GM12801 (cell line): ENCODE data around the gene ACOT8.

Experiments
- CTCF ChIP-seq: IDR thresholded peaks from one replicate; pipeline ENCODE4 v1.5.1; 2011; ENCODE audit warnings: control low read depth; ENCODE audit not compliant: insufficient read length; ENCODE audit errors: extremely low read depth

ACOT8 gene

GRCh38 chr20:45835329-45835765 is 21.8 kb downstream of the ACOT8 start:
- TF ChIP-seq CTCF = no peak

GRCh38 chr20:45834797-45835161 is 22.4 kb downstream of the ACOT8 start:
- no peak for TF ChIP-seq CTCF

GRCh38 chr20:45833883-45834796 is 23.1 kb downstream of the ACOT8 start:
- no peak for TF ChIP-seq CTCF

- no peak for TF ChIP-seq CTCF
These were observed 23.9 kb downstream of the ACOT8 start, which contains the start of gene SNX21 for GRCh38 chr20:45833030-45833882. TSS of gene SNX21 (plus strand) at chr20:45833799. CDS start at chr20:45833920, 121 bp downstream.

GRCh38 chr20:45832619-45833018 is 24.6 kb downstream of the ACOT8 start:
- no peak for TF ChIP-seq CTCF

GRCh38 chr20:45828589-45828988 is 28.6 kb downstream of the ACOT8 start:
- no peak for TF ChIP-seq CTCF

- no peak for TF ChIP-seq CTCF
These were observed 29.5 kb downstream of the ACOT8 start for GRCh38 chr20:45827712-45828111.
